ENCODE measurements around the gene GLRX5.
"Not testable (repeated sequence)": the region's sequence is repeated elsewhere in the genome, so short reads cannot be mapped to it uniquely, and the experiment has no call there.

GLRX5 gene

DNA sequence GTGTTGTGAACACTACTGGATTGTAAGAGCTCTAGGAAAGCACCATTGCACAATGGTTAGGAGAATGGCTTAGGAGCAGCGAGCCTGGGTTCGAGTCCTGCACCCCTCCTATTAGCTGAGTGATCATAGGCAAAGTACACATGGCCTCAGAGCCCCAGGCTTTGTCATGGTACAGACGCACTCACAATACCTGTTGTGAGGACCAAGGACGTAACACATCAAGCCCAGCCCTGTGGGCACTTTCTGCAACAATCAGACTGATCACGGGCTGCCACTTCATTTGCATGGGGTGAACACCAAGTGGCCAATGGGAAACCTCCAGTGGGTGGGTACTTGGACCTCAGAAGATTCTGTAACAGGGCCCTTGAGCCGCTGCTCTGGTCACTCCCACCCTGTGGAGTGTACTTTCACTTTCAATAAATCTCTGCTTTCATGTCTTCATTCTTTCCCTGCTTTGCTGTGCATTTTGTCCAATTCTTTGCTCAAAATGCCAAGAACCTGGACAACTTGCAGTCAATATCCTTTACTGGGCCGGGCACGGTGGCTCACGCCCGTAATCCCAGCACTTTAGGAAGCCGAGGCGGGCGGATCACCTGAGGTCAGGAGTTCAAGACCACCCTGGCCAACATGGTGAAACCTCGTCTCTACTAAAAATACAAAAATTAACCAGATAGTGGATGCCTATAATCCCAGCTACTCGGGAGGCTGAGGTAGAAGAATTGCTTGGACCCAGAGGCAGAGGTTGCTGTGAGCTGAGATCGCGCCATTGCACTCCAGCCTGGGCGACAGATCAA is 28.2 kb downstream of the GLRX5 start:
- no peak for DNase-seq

- DNase-seq: no peak
These were observed 29.2 kb downstream of the GLRX5 start for GRCh38 chr14:95564060-95564459.

- no peak for DNase-seq
These were observed 34.6 kb downstream of the GLRX5 start for GRCh38 chr14:95569440-95569839.

DNA sequence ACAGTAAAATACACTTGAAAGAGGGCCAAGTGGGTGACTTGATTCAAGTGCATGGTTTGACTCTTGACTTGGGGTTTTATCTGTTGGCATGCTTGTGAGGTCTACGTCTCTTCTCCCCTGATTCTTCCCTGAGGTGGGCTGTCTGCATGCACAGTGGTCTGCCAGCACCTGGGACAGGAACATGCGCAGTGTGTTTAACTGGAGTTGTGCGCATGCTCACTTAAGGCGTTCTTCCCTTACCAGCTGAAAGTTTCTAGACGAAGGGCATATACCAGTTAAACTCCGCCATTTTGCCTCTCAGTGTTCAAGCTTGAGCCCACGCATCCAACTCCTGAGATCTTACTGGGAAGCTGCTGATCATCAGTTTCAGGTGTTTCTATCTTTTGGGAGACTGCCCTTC is 38.5 kb downstream of the GLRX5 start:
- DNase-seq: no peak

GRCh38 chr14:95575840-95576473 is 41.1 kb downstream of the GLRX5 start:
- no peak for DNase-seq

GRCh38 chr14:95577067-95577800 is 42.4 kb downstream of the GLRX5 start:
- no peak for DNase-seq

DNA sequence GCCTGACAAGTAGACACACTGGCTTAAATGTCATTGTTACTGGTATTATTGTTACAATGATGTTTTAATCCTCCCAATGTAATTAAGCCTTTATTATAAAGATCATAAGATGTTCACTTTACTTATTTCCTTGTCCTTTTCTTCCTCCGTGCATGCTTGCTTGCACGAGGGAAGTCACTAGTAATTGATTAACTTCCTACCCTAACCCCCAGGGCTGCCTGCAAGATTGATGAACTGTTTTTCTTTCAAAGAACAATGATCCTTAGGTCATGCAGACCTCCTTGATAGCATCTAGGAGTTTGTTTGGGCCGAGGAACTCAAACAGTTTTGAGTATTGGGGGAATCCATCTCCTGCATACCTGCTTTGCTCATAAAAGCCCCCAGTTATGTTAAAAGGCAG is 43.0 kb downstream of the GLRX5 start:
- DNase-seq: no peak

DNA sequence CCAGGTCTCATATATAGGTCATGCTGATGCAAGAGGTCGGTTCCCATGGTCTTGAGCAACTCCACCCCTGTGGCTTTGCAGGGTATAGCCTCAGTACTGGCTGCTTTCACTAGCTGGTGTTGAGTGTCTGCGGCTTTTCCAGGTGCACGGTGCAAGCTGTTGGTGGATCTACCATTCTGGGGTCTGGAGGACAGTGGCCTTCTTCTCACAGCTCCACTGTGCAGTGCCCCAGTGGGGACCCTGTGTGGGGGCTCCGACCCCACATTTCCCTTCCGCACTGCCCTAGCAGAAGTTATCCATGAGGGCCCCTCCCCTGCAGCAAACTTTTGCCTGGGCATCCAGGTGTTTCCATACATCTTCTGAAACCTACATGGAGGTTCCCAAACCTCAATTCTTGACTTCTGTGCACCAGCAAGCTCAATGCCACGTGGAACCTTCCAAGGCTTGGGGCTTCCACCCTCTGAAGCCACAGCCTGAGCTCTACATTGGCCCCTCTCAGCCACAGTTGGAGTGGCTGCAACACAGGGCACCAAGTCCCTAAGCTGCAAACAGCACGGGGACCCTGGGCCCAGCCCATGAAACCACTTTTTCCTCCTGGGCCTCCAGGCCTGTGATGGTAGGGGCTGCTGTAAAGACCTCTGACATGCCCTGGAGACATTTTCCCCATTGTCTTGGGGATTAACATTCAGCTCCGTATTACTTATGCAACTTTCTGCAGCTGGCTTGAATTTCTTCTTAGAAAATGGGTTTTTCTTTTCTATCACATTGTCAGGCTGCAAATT is 49.2 kb downstream of the GLRX5 start:
- DNase-seq: not testable (repeated sequence)

GRCh38 chr14:95585953-95586620 is 51.2 kb downstream of the GLRX5 start:
- no peak for DNase-seq

DNA sequence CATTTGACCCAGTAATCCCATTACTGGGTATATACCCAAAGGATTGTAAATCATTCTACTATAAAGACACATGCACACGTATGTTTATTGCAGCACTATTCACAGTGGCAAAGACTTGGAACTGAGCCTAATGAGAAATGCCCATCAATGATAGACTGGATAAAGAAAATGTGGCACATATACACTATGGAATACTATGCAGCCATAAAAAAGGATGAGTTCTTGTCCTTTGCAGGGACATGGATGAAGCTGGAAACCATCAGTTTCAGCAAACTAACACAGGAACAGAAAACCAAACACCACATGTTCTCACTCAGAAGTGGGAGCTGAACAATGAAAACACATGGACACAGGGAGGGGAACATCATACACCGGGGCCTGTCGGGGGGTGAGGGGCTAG is 56.3 kb downstream of the GLRX5 start:
- DNase-seq: not testable (repeated sequence)

Measured in NCI-H2107 (cell line).